Lower leg skin (tissue), 3 donors: ENCODE measurements around the gene MVD.

Experiments
- CTCF ChIP-seq, 3 donors: fragments of 450-650 bp; IDR thresholded peaks; one replicate each; pipeline ENCODE4 v1.5.1; 2016; ENCODE audit warnings: antibody characterized with exemption in 3 of 3, mild to moderate bottlenecking in 3 of 3, moderate library complexity in 2 of 3
- POLR2A ChIP-seq, 2 donors: fragments of 450-650 bp; IDR thresholded peaks; one replicate each; pipeline ENCODE4 v1.6.1; 2016 to 2017; ENCODE audit warnings: antibody characterized with exemption in 2 of 2, mild to moderate bottlenecking in 1 of 2, moderate library complexity in 1 of 2

GRCh38 chr16:88700636-88701482 is 38.0 kb upstream of the MVD start:
- TF ChIP-seq CTCF (IDR thresholded peaks at IDR 0.05) (no peak), POLR2A (IDR thresholded peaks at IDR 0.05) (no peak)
